GM10847 (cell line): Measurements from ENCODE around the gene FRMD8.

Source experiments
- POLR2A ChIP-seq: IDR thresholded peaks from 2 replicates; pipeline ENCODE4 v1.6.1; 2011; ENCODE audit not compliant: insufficient read length; ENCODE audit errors: extremely low read depth

Gene FRMD8

DNA sequence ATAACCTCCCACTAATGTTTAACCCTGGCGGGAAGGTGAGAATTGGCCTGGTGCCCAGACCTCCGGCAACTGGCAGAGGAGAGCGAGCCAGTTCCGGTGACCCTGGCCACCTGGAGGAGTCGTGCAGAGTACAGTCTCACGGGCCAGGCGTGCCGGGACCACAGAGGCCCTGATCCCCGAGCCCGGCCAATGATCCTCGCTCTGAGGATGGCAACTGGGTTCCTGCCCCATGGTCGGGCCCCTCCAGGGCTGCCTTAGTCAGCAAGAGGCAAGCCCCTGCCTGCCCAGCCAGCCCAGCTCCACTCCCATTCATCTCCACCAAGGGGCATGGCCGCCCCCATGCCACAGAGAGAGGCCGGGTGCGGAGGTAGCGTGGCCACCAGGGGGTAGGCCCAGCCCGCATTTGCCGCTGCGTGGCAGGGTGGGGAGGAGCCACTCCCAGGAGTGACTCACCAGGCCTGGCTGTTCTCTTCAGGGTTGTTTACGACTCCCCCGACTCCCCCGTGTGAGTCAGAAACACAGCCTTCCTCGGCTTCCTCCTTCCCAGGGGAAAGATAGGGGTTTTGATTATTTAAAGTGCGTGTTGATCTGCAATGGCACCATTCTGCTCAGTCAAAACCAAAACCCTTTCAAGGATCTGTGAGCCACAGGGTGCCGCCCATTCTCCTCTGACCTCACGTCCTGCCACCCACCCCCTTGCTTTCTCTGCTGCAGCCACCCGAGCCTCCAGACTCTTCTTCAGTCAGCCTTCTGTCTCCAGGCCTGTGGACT, 4.2 kb upstream of the FRMD8 start, which contains the start of gene SLC25A45:
SLC25A45 (minus strand) TSS at position 614 of the 771 bp plus-strand sequence. CDS start 695 bp downstream, outside the sequence.
- TF ChIP-seq POLR2A, result peak; percentile 81

DNA sequence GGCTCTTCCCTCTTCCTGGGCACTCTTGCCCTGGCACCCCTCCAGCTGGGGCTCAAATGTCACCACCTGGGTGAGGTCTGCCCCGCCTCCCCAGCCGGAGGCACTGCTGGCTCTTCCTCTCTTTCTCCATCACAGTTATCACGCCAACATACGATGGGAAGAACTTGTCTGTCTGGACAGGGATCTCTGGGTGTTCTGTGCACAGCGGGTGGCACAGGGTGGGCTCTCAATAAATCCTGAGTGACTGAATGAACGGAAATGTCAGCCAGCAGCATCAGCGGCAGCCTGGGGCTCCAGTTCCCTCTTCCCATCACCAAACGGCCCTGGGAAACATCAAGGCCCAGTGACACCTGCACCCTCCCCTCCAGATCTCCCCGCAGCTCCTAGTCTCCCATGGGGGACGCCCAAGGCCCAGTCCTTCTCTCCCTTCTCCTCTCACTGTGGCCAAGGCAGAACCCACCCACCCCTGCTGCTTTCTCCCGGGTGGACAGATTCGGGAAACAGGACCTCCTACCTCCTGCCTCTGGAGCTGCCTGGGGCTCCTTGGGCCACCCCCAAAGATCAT, 3.6 kb upstream of the FRMD8 start:
- no peak for TF ChIP-seq POLR2A

DNA sequence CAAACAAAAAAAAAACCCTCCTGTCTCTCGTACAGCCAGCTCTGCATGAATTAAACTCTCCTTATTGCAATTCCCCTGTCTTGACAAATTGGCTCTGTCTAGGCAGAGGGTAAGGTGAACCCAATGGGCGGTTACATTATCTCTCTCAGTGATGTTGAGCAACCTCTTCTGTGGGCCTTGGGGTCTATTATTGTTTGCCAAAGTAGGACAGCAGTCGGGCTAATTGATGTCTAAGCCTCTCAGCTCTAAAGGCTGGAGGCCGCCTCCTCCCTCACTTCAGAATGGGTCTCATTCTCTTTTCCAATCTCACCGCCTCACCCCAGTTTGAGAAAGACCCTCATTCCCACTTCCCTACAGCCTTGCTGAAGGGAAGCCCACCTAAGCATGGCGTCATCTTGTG, 2.7 kb upstream of the FRMD8 start:
- no peak for TF ChIP-seq POLR2A

DNA sequence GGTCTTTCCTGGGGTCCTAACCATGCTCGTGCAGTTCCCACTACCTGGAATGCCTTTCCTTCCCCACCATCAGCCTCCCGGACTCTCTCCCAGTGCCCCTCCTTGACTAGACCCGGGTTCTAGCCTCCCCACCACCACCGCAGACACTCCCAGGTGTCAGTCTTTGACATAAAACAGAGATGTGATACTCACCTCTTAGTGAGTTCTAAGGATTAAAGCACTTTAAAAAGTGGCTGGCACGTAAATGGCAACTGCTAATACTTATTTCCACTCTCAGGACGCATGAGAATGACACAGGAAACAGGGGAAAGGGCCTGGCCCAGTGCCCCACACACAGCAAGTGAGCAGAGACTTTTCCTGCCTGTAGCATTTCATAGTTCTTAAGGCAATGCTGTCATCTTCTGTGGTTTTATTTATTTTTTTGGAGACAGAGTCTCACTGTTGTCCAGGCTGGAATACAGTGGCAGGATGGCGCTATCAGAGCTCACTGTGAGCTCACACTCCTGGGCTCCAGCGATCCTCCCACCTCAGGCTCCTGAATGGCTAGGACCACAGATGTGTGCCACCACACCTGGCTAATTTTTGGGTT, 2.0 kb upstream of the FRMD8 start:
- TF ChIP-seq POLR2A, result no peak

DNA sequence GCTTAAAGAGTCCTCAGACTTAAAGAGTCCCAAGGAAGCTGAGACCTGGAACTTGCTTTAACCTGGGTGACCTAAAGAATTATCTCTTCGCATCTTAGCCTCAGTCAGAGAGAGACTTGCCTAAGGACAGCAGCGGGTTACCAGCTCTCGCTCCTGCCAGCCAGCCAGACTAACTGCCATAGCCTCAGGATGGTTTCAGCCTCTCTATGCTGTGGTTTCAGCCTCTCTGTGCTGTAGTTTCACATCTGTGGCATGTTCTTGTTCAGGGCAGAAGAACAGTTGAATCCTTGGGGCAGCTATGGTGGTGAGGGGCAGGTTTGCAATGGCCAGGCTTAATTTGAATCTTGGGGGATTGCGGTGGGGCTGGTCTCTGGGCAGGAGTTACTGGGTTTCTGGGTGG, 2.3 kb downstream of the FRMD8 start:
- TF ChIP-seq POLR2A, result no peak

DNA sequence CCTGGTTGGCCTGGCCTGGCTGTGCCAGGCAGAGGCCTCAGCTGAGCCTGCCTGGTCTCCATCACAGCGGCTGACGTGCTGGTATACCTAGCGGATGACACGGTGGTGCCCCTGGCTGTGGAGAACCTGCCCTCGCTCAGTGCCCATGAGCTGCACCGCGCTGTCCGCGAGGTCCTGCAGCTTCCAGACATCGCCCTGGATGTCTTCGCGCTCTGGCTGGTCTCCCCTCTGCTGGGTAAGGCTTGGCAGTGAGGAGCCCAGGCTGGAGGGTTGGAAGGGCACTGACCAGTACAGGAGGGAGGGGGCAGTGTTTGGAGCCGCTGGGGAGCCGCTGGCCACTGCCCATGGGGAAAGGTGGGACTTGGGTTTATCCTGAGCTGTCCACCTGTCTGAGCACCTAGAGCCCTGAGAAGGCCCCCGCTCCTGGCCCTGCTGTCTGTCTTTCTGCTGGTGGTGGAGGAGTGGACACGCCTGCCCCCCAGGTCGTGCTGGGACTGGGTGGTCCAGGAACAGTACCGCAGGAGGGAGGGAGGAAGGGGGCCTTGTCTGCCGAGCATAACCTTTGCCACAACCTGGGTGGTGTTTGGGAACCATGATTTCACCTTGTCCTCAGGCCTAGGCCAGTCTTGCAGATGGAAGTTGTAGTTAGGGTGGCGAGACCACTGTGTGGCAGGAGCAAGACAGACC, 3.0 kb downstream of the FRMD8 start:
- TF ChIP-seq POLR2A, result no peak

DNA sequence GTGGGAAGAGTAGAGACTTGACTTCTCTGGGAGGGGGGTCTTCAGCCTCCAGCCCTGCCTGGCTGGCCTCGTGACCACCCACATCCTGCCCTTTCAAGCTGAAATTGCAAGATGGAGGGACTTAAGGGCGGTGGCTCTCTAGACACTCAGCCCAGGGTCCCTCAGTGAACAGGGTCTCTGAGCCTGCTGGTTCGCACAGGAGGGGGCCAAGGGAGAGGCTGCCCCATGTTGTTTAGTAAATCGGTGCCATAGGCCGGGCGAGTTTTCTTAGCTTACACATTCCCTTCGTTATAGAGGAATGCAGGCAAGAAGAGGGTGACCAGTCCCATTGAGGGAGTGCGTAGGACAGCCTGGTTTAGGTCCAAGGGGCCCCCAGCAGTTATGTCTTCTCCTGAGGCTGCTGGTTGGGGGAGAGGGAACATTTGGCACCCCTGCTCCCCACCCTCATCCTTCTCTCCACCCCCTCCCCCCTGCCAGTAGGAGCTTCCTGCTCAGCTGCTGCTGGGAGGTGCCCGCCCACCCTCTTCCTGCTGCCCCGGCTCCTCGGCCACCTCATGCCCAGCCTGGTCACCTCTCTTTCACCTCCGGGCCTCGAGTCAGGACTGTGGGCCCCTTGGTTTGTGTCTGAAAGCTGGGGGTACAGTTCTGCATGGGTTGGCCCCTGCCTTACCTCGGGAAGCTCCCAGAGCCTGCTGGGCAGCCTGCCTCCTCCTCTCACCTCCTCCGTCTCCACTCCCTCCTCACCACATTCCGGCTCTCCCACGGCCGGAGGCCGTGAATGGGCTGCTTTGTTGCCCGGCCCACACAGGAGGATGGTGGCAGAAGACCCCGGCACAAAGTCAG, 3.9 kb downstream of the FRMD8 start:
- no peak for TF ChIP-seq POLR2A

DNA sequence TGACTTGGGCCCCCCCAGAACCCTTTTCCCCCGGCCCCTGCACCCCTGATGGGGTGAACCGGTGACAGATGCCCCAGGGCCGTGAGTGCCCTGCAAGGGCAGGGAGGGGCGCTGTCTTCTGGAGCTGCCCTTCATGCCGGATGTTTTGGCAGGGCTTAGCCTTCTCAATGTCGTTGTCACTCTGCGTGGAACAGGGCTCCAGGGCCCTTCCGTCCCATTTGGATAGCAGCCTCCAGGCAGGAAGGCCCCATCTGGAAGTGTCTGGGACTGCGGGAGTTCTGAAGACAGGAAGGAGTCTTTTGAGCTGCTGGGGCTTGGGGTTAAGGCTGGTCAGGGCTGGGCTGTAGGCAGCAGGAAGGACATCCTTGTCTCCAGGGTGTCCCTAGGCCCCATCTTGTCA, 4.6 kb downstream of the FRMD8 start:
- no peak for TF ChIP-seq POLR2A

DNA sequence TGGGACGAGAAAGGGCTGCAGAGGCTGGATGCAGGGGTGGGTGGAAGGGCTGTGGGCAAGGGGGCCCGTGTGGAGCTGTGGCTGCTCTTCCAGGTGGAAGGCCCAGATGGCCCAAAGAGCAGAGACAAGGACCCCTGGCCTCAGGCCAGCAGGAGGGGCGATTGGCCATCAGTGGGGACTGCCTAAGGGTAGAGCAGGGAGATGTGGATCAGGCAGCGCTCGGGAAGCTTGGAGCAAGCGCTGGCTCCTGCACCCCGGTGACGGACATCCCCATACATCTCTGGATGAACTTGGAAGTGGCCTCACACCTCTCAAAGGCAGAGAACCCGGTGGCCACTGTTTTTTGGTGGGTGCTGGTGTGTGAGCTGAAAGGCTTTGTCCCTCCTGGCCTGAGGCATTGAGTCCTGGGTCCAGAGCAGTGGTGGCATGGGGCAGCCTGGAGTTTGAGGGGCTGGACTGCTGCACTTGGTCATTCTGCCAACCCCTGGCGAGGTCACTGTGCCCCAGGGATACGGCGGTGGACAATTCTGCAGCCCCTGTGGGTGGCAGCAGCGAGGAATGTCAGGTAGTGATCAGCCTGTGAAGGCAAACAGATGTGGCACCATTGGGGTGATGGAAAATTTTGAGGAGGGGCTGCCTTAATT, 5.9 kb downstream of the FRMD8 start:
- no peak for TF ChIP-seq POLR2A

DNA sequence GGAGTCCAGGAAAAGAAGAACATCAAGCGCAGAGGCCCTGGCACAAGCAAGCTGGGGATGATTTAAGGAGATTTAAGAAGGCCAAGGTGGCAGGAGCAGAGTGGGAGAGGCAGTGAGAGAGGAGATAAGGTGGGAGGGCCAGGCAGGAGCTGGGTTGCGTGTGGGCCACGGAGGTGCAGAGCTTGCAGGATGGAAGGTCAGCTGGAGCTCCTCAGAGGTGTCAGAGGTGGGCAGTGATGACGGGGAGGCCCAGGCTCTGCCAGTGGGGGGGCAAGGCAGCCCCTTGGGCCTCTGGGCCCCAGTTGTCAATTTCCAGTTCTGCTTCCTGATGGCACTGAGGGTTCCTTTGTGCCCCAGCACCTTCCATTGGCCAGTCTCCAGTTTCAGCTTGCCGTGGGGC, 6.5 kb downstream of the FRMD8 start:
- TF ChIP-seq POLR2A, result no peak

DNA sequence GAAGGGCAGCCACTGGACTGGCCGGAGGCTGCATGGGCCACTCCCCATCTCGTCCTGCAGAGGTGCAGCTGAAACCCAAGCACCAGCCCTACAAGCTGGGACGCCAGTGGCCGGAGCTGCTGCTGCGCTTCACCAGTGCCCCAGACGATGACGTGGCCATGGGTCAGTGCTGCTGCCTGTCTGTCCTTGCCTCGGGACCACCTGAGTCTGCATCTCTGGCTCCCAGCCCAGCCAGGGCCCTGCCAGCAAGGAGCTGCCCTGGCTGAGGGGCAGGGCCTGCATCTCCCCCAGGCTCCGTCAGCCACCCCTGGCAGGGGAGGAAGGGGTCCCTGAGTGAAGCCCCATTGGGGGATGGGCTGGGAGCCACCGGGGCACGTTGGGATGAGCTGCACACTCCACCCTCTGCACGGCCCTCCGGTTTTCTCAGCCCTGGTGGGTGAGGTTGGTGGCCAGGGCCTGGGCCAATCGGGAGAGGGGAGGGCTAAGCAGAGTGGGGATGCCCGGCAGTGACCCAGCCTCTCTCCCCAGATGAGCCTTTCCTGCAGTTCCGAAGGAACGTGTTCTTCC, 7.2 kb downstream of the FRMD8 start:
- no peak for TF ChIP-seq POLR2A

DNA sequence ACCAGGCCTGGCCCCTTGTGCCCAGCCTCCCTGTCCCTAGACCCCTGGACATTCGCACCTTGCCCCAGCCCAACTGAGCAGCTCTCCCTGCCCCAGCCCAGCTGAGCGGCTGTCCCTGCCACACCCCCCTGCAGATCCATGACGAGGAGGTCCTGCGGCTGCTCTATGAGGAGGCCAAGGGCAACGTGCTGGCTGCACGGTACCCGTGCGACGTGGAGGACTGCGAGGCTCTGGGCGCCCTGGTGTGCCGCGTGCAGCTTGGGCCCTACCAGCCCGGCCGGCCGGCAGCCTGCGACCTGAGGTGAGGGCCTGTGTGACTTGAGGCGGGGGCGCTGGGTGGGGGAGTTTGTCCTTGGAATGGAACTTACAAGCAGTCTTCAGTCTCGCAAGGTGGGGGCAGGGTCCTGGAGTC, 7.7 kb downstream of the FRMD8 start:
- no peak for TF ChIP-seq POLR2A

DNA sequence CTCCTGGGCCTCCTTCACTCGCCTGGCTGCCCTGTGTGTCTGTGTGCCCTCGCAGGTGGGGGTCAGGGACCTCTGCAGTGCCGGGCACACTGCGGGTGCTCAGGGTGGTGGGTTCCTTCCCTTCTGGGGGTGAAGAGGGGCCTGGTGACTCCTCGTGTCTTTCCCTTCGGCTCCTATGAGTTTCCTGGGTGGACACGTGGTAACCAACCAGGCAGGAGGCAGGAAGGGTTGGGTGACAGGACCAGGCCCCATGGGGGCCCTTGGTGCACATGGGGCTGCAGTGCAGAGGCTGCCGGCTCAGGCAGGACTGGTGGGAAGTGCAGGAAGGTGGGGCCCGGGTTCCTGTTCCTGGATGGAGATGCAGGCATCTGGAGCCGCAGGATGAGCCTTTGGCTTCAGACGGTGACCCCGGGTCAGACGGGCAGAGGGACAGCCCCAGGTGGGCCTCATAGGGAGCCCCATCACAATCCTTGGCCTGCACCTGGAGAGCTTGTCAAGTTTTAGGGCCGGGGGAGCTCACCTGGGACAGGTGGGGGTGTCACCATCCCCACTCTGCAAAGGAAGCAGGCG, 9.6 kb downstream of the FRMD8 start:
- TF ChIP-seq POLR2A, result no peak
